Choroid plexus epithelial cell (primary cell): ENCODE results near the gene CPLX1.

Experiments used
- DNase-seq: peaks from one replicate; pipeline ENCODE4 v3.0.0-alpha.2; 2010; ENCODE audit warnings: low read depth
- H3K4me3 ChIP-seq: 2 replicates; pipeline ENCODE4 v1.5.1; 2011; ENCODE audit warnings: low read depth, mild to moderate bottlenecking, control low read depth, low read length, moderate library complexity
- CTCF ChIP-seq: conservative IDR thresholded peaks from 2 replicates; pipeline ENCODE4 v1.5.1; 2011; ENCODE audit warnings: low read depth, mild to moderate bottlenecking, control low read depth, inconsistent platforms, low read length, moderate library complexity

The CPLX1 gene

GRCh38 chr4:768076-768475 lies 57.9 kb downstream of the CPLX1 start:
- no peak for DNase-seq
- H3K4me3 ChIP-seq, result no peak overlapping the region
- no peak for TF ChIP-seq CTCF

GRCh38 chr4:766559-767283 lies 59.2 kb downstream of the CPLX1 start:
- H3K4me3 ChIP-seq, result no peak overlapping the region
- no peak for DNase-seq
- TF ChIP-seq CTCF, result no peak

GRCh38 chr4:766152-766515 lies 59.8 kb downstream of the CPLX1 start:
- peak; percentile 63 for DNase-seq
- no peak overlapping the region for H3K4me3 ChIP-seq
- no peak for TF ChIP-seq CTCF

GRCh38 chr4:764405-765169 lies 61.3 kb downstream of the CPLX1 start:
- no peak for DNase-seq
- TF ChIP-seq CTCF, result no peak
- H3K4me3 ChIP-seq, result no peak overlapping the region

- TF ChIP-seq CTCF, result no peak
- DNase-seq, result no peak
- H3K4me3 ChIP-seq, result no peak overlapping the region
Measured at GRCh38 chr4:763922-764321, 62.0 kb downstream of the CPLX1 start.

- no peak overlapping the region for H3K4me3 ChIP-seq
- TF ChIP-seq CTCF, result no peak
- DNase-seq, result no peak
Measured at GRCh38 chr4:763191-763810, 62.6 kb downstream of the CPLX1 start.
